Measurements from ENCODE around the gene EBNA1BP2. TPM values are rescaled to one million over a fixed set of nuclear protein-coding genes. Genes with fewer than 3 reads are reported as not detected.

Gene EBNA1BP2
- total and polyA plus RNA-seq, 10 of the 15 experiments (the other 5 are each of a cell fraction or from before 2014, with no cell fraction given): 57.5 to 275 (median 133) TPM

- no peak overlapping the region for H2AFZ ChIP-seq (ENCODE audit: control insufficient read depth, low read depth, low read length)
- no peaks in the 10 kb centered on the region for H3K79me2 ChIP-seq (ENCODE audit: control insufficient read depth, insufficient read depth, low read length)
- POLR2A ChIA-PET: no interaction called here
- ATAC-seq (no peak), FAIRE-seq (no peak), DNase-seq (ENCODE audit: low read depth, low spot score) (no peak)
- H3K9me3 ChIP-seq (replicated peaks; ENCODE audit: control insufficient read depth, insufficient read depth, low read length): no peaks in the 10 kb centered on the region
- H4K20me1 ChIP-seq (ENCODE audit: control insufficient read depth, insufficient read depth): no peaks in the 10 kb centered on the region
- no peaks in the 10 kb centered on the region for H3K36me3 ChIP-seq (ENCODE audit: control insufficient read depth in 2 of 2, insufficient read depth in 2 of 2, low read length in 1 of 2)
- H3K9ac ChIP-seq (ENCODE audit: control insufficient read depth, insufficient read depth, low read length): no peak overlapping the region
- SMC1A ChIA-PET (ENCODE audit: uncharacterized antibody, unreplicated experiment): interaction anchor here (0.9 kb wide), 1 partner anchor 12 kb away, joined by 3 read pairs; no protein-coding TSS in a partner anchor
- no TSS peak for BruUV-seq (replicated peaks)
- CTCF ChIA-PET: no interaction called here
- no peak overlapping the region for H3K4me3 ChIP-seq
- RAD21 ChIA-PET (ENCODE audit: unreplicated experiment): no interaction called here
- 19% methylated on average over 7 of the region's 7 CpGs for WGBS (ENCODE audit: insufficient coverage, insufficient replicate concordance, low lambda C conversion rate, missing lambda C conversion rate)
- no peaks in the 10 kb centered on the region for H3K4me1 ChIP-seq (ENCODE audit: control insufficient read depth, insufficient read depth, low read length)
- no peak overlapping the region for H3K27ac ChIP-seq (ENCODE audit: control insufficient read depth, insufficient read depth)
- TF ChIP-seq EED (IDR thresholded peaks at IDR 0.05; ENCODE audit: low read depth) (no peak), ZNF217 (IDR thresholded peaks at IDR 0.05) (no peak), CREB1 (IDR thresholded peaks at IDR 0.05; ENCODE audit: low read depth) (no peak), FOXK2 (IDR thresholded peaks at IDR 0.05) (no peak), ZNF622 (IDR thresholded peaks at IDR 0.05) (no peak), CBX5 (IDR thresholded peaks at IDR 0.05; ENCODE audit: low read depth) (no peak), TCF7 (IDR thresholded peaks at IDR 0.05; ENCODE audit: borderline replicate concordance) (no peak), STAT3 (IDR thresholded peaks at IDR 0.05; ENCODE audit: low read depth, low read length) (no peak), ZZZ3 (IDR thresholded peaks at IDR 0.05; ENCODE audit: control insufficient read depth, insufficient read length, low read depth) (no peak), BHLHE40 (IDR thresholded peaks at IDR 0.05; ENCODE audit: borderline replicate concordance in 1 of 2, low read depth in 2 of 2, low read length in 1 of 2) (no peak), CREM (IDR thresholded peaks at IDR 0.05; ENCODE audit: low read depth) (no peak), KLF5 (IDR thresholded peaks at IDR 0.05; ENCODE audit: partially characterized antibody) (no peak), PML (IDR thresholded peaks at IDR 0.05; ENCODE audit: low read length) (no peak), ZBED1 (IDR thresholded peaks at IDR 0.05; ENCODE audit: borderline replicate concordance) (no peak)
- TF ChIP-seq, protein P1, sequence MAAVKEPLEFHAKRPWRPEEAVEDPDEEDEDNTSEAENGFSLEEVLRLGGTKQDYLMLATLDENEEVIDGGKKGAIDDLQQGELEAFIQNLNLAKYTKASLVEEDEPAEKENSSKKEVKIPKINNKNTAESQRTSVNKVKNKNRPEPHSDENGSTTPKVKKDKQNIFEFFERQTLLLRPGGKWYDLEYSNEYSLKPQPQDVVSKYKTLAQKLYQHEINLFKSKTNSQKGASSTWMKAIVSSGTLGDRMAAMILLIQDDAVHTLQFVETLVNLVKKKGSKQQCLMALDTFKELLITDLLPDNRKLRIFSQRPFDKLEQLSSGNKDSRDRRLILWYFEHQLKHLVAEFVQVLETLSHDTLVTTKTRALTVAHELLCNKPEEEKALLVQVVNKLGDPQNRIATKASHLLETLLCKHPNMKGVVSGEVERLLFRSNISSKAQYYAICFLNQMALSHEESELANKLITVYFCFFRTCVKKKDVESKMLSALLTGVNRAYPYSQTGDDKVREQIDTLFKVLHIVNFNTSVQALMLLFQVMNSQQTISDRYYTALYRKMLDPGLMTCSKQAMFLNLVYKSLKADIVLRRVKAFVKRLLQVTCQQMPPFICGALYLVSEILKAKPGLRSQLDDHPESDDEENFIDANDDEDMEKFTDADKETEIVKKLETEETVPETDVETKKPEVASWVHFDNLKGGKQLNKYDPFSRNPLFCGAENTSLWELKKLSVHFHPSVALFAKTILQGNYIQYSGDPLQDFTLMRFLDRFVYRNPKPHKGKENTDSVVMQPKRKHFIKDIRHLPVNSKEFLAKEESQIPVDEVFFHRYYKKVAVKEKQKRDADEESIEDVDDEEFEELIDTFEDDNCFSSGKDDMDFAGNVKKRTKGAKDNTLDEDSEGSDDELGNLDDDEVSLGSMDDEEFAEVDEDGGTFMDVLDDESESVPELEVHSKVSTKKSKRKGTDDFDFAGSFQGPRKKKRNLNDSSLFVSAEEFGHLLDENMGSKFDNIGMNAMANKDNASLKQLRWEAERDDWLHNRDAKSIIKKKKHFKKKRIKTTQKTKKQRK (IDR thresholded peaks at IDR 0.05; ENCODE audit: low read depth, low read length): no peak
- TF ChIP-seq, protein P2, sequence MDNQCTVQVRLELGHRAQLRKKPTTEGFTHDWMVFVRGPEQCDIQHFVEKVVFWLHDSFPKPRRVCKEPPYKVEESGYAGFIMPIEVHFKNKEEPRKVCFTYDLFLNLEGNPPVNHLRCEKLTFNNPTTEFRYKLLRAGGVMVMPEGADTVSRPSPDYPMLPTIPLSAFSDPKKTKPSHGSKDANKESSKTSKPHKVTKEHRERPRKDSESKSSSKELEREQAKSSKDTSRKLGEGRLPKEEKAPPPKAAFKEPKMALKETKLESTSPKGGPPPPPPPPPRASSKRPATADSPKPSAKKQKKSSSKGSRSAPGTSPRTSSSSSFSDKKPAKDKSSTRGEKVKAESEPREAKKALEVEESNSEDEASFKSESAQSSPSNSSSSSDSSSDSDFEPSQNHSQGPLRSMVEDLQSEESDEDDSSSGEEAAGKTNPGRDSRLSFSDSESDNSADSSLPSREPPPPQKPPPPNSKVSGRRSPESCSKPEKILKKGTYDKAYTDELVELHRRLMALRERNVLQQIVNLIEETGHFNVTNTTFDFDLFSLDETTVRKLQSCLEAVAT (IDR thresholded peaks at IDR 0.05): no peak
- TF ChIP-seq, protein P3, sequence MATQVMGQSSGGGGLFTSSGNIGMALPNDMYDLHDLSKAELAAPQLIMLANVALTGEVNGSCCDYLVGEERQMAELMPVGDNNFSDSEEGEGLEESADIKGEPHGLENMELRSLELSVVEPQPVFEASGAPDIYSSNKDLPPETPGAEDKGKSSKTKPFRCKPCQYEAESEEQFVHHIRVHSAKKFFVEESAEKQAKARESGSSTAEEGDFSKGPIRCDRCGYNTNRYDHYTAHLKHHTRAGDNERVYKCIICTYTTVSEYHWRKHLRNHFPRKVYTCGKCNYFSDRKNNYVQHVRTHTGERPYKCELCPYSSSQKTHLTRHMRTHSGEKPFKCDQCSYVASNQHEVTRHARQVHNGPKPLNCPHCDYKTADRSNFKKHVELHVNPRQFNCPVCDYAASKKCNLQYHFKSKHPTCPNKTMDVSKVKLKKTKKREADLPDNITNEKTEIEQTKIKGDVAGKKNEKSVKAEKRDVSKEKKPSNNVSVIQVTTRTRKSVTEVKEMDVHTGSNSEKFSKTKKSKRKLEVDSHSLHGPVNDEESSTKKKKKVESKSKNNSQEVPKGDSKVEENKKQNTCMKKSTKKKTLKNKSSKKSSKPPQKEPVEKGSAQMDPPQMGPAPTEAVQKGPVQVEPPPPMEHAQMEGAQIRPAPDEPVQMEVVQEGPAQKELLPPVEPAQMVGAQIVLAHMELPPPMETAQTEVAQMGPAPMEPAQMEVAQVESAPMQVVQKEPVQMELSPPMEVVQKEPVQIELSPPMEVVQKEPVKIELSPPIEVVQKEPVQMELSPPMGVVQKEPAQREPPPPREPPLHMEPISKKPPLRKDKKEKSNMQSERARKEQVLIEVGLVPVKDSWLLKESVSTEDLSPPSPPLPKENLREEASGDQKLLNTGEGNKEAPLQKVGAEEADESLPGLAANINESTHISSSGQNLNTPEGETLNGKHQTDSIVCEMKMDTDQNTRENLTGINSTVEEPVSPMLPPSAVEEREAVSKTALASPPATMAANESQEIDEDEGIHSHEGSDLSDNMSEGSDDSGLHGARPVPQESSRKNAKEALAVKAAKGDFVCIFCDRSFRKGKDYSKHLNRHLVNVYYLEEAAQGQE (IDR thresholded peaks at IDR 0.05; ENCODE audit: low read depth, low read length): no peak
- TF ChIP-seq, protein P4, sequence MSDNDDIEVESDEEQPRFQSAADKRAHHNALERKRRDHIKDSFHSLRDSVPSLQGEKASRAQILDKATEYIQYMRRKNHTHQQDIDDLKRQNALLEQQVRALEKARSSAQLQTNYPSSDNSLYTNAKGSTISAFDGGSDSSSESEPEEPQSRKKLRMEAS (IDR thresholded peaks at IDR 0.05; ENCODE audit: low read depth, low read length): no peak
- no peaks in the 10 kb centered on the region; a peak in 1 of 4 replicates for H3K27me3 ChIP-seq (replicated peaks in 1 of 2; ENCODE audit: control insufficient read depth in 2 of 2, insufficient read depth in 2 of 2, low read length in 1 of 2)
- no peak overlapping the region for H3K4me2 ChIP-seq (ENCODE audit: control insufficient read depth, insufficient read depth)
- intact Hi-C loops (cut with micrococcal nuclease; ENCODE audit: unreplicated experiment) (no loop called here), in situ Hi-C loops (cut with MboI) (no loop called here)
Observed at GRCh38 chr1:43137445-43138052, 34.5 kb downstream of the EBNA1BP2 start.
